ENCODE results near the gene PANK4. TPM values are rescaled to one million over a fixed set of nuclear protein-coding genes. Genes with fewer than 3 reads are reported as not detected.

PANK4 gene
- total and polyA plus RNA-seq, 2 of the 8 experiments (the other 6 are each of a cell fraction or from before 2014, with no cell fraction given): 20.1 to 29.7 TPM

- Histone ChIP-seq H3K56ac (replicated peaks; ENCODE audit: insufficient read length, low read depth, low read length) (no peak overlapping the region), H3K79me1 (ENCODE audit: low read depth, low read length) (no peaks in the 10 kb centered on the region; the same call in 1 of the 2 replicates), H3K18ac (ENCODE audit: extremely low read depth, low read length) (no peak overlapping the region), H2BK15ac (ENCODE audit: low read length) (no peak overlapping the region), H3K27me3 (replicated peaks in 1 of 4; ENCODE audit: control insufficient read depth in 3 of 4, extremely low read depth in 1 of 4, insufficient read depth in 3 of 4, low read length in 3 of 4) (no peaks in the 10 kb centered on the region), H4K20me1 (replicated peaks in 1 of 2; ENCODE audit: control insufficient read depth in 1 of 2, insufficient read depth in 2 of 2, low read length in 2 of 2) (peaks cover 6 to 16% of the 10 kb centered on the region in 2 experiments), H3K27ac (ENCODE audit: low read depth, low read length) (no peak overlapping the region), H3K79me2 (ENCODE audit: control insufficient read depth in 1 of 2, insufficient read depth in 2 of 2, low read length in 2 of 2) (no peaks in the 10 kb centered on the region), H3K9me3 (ENCODE audit: insufficient read depth in 2 of 2, low read depth in 1 of 2, low read length in 1 of 2) (no peaks in the 10 kb centered on the region), H2AK5ac (ENCODE audit: low read depth, low read length) (no peak overlapping the region), H3K14ac (ENCODE audit: insufficient read length) (no peak overlapping the region), H2BK120ac (replicated peaks; ENCODE audit: low read depth, low read length) (no peak overlapping the region), H3K4me2 (ENCODE audit: insufficient read depth in 1 of 2, low read depth in 2 of 2, low read length in 2 of 2) (no peak overlapping the region), H4K8ac (ENCODE audit: extremely low read depth, insufficient read depth, low read length) (no peak overlapping the region), H4K91ac (replicated peaks; ENCODE audit: insufficient read length, low read length) (no peak overlapping the region), H3K9ac (replicated peaks in 1 of 4; ENCODE audit: extremely low read depth in 1 of 4, low read depth in 3 of 4, low read length in 3 of 4) (no peak overlapping the region), H3K36me3 (ENCODE audit: control insufficient read depth in 2 of 4, insufficient read depth in 4 of 4, low read length in 3 of 4) (peaks cover 8 to 44% (median 25%) of the 10 kb centered on the region in 4 experiments; a peak in 6 of 8 replicates), H3K4ac (replicated peaks; ENCODE audit: insufficient read length, low read depth, low read length) (no peak overlapping the region), H3K23ac (ENCODE audit: insufficient read length) (no peak overlapping the region), H2BK5ac (ENCODE audit: low read depth, low read length) (no peak overlapping the region; the same call in 1 of the 2 replicates), H3K23me2 (ENCODE audit: low read depth, low read length) (no peaks in the 10 kb centered on the region), H4K5ac (ENCODE audit: insufficient read length, low read depth, low read length) (no peak overlapping the region), H2AFZ (ENCODE audit: low read length) (no peak overlapping the region), H2BK12ac (ENCODE audit: low read depth, low read length) (no peak overlapping the region), H3K4me1 (replicated peaks in 1 of 4; ENCODE audit: control insufficient read depth in 3 of 4, insufficient read depth in 4 of 4, low read length in 3 of 4) (no peaks in the 10 kb centered on the region; a peak in 1 of 7 replicates), H2BK20ac (ENCODE audit: low read length) (no peak overlapping the region), H3K4me3 (ENCODE audit: extremely low read depth in 1 of 4, insufficient read depth in 2 of 4, low read depth in 3 of 4, low read length in 4 of 4) (no peak overlapping the region)
- WGBS, 2 experiments (ENCODE audit: extremely low coverage in 1 of 2, insufficient coverage in 1 of 2, insufficient read length in 1 of 2, insufficient replicate concordance in 2 of 2, low coverage in 1 of 2, low lambda C conversion rate in 2 of 2, missing lambda C conversion rate in 1 of 2): 95% methylated on average over 11 of the region's 11 CpGs; no CpG with 5 or more reads in 1 of the 2 experiments
- POLR2A ChIA-PET (ENCODE audit: partially characterized antibody): interaction anchor here (1.0 to 2.0 kb wide), 3 partner anchors 10 to 24 kb away, joined by 3 to 5 read pairs (median 4); no protein-coding TSS in a partner anchor
- FAIRE-seq (no peak), DNase-seq (ENCODE audit: low read depth in 1 of 2, low spot score in 2 of 2) (no peak)
- CTCF ChIA-PET (ENCODE audit: partially characterized antibody): interaction anchor here (1.0 to 1.2 kb wide), 2 partner anchors 33 to 38 kb away, joined by 3 read pairs; no protein-coding TSS in a partner anchor
Observed at GRCh38 chr1:2509589-2509988, 16.8 kb downstream of the PANK4 start.

All from H1 (cell line).